Mesothelial cell of epicardium (in vitro differentiated cells): Measurements from ENCODE around the gene TBX15. TPM values are rescaled to one million over a fixed set of nuclear protein-coding genes. Genes with fewer than 3 reads are reported as not detected.

Experiments used
- DNase-seq, 2 experiments: peaks; one replicate each; pipeline ENCODE4 v3.0.0; 2021; ENCODE audit warnings: low spot score in 2 of 2; ENCODE audit not compliant: unreplicated experiment in 2 of 2
- H3K27ac Mint-ChIP-seq: 2 replicates; pipeline ENCODE4 v1.8.0; 2021; ENCODE audit warnings: mixed read lengths
- H3K27me3 Mint-ChIP-seq: 2 replicates; pipeline ENCODE4 v1.8.0; 2021; ENCODE audit warnings: low read depth, mixed read lengths
- H3K36me3 Mint-ChIP-seq: 2 replicates; pipeline ENCODE4 v1.8.0; 2021; ENCODE audit warnings: mixed read lengths
- H3K4me1 Mint-ChIP-seq: 2 replicates; pipeline ENCODE4 v1.8.0; 2021; ENCODE audit warnings: mixed read lengths
- H3K4me3 Mint-ChIP-seq: 2 replicates; pipeline ENCODE4 v1.8.0; 2021; ENCODE audit warnings: mild to moderate bottlenecking, moderate library complexity, mixed read lengths
- H3K9me3 Mint-ChIP-seq: 2 replicates; pipeline ENCODE4 v1.8.0; 2021; ENCODE audit warnings: mixed read lengths
- total RNA-seq: library from RNA; stranded (reverse); gene quantifications from 3 replicates; pipeline ENCODE4 v1.2.1, GENCODE V29; 2021
- TF ChIP-seq, protein P1 (sequence below): fragments of 200-600 bp; sonication (generic); IDR thresholded peaks from one replicate; pipeline ENCODE4 v1.5.0; 2021; ENCODE audit warnings: antibody characterized with exemption; ENCODE audit not compliant: unreplicated experiment

TBX15 gene
- total RNA-seq, 1 donor from 2014 or later, result not detected

DNA sequence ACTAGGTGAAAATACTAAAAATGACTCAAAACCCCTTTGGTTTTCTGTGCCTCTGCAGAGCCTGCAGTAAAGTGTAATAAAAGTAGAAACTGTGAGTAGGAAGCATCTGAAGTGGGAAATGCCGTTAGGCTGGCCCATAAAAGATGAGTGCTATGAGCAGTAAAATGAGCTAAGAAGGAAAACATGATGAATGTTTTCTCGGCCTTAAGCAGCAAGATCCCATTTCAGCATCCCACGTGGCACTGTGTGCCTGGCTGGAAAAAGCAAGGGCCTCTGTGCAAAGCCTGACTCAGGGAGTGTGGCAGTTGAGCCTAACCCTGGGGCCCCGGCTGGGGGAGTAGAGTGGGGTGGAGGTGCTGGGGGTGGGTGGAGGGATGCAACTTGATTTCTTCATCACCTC, 109.5 kb downstream of the TBX15 start:
- no peak for DNase-seq
- Mint-ChIP-seq H3K4me1 (no peaks in the 10 kb centered on the region), H3K9me3 (no peaks in the 10 kb centered on the region), H3K36me3 (no peaks in the 10 kb centered on the region), H3K27me3 (peaks cover 25% of the 10 kb centered on the region), H3K27ac (no peak overlapping the region), H3K4me3 (no peak overlapping the region)
- TF ChIP-seq, protein P1, sequence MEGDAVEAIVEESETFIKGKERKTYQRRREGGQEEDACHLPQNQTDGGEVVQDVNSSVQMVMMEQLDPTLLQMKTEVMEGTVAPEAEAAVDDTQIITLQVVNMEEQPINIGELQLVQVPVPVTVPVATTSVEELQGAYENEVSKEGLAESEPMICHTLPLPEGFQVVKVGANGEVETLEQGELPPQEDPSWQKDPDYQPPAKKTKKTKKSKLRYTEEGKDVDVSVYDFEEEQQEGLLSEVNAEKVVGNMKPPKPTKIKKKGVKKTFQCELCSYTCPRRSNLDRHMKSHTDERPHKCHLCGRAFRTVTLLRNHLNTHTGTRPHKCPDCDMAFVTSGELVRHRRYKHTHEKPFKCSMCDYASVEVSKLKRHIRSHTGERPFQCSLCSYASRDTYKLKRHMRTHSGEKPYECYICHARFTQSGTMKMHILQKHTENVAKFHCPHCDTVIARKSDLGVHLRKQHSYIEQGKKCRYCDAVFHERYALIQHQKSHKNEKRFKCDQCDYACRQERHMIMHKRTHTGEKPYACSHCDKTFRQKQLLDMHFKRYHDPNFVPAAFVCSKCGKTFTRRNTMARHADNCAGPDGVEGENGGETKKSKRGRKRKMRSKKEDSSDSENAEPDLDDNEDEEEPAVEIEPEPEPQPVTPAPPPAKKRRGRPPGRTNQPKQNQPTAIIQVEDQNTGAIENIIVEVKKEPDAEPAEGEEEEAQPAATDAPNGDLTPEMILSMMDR, result no peak

DNA sequence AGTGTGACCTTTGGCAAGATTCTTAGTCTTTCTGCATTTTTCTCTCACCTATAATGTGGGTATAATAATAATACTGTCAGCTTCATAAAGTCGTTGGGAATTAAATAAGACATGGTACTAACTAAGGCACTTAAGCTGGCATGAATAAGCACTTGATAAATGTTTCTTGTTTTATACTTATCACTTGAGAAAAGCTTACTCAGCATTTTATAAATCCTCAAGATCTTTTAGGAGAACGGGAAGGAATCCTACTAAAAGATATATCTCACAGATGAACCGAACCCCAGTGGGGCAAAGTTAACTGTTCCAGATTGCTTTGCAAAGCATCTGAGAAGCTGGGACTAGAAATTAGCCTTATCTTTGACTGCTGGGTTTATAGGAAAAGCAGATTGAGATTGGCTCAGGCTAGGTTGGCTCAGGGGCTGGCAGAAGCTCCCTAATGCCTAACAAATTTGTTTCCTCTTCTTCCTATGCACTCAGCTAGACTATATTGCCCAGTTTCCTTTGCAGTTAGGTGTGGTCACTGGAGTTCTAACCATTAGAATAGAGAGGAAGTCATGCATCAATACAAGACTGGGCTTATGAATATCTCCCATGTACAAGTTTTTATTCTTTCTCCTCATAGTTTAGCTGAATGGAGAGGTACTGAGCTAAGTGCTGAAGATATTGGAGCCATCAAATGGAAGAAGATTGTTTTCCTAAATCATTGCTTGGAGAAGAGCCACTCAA, 110.3 kb downstream of the TBX15 start:
- no peak overlapping the region for H3K4me3 Mint-ChIP-seq
- no peaks in the 10 kb centered on the region for H3K4me1 Mint-ChIP-seq
- no peak overlapping the region for H3K27ac Mint-ChIP-seq
- peaks cover 23% of the 10 kb centered on the region for H3K27me3 Mint-ChIP-seq
- no peaks in the 10 kb centered on the region for H3K9me3 Mint-ChIP-seq
- no peaks in the 10 kb centered on the region for H3K36me3 Mint-ChIP-seq
- no peak for DNase-seq
- TF ChIP-seq, protein P1, result no peak

DNA sequence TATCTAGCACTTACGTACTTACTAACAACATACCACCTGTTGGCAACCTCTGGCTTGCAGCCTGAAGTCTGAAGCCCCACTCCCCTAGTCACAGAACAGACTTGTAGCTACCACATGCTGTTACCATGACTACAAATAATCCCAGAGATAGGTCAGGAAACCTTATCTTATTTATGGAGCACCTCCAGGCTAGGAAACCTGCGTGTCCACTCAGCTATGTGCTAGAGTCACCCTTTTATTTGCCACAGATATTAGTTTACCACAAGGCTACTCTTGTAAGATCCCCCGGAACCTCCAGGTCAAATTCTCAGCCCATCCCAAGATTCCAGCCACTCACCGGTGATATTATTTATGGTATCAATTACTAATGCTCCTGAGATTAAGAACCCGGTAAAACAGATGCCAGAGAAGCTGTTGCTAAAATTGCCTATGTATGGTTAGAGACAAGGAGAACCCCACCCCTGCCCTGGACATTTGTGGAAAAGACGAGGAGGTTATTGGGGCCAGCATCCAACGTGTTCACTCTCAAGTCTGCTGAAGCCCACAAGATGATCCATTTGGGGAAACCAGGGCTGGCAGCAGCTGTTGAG, 116.5 kb downstream of the TBX15 start:
- peaks cover 11% of the 10 kb centered on the region for H3K27me3 Mint-ChIP-seq
- no peak overlapping the region for H3K27ac Mint-ChIP-seq
- no peak overlapping the region for H3K4me3 Mint-ChIP-seq
- H3K4me1 Mint-ChIP-seq, result peaks cover 4% of the 10 kb centered on the region
- H3K36me3 Mint-ChIP-seq, result no peaks in the 10 kb centered on the region
- DNase-seq, result no peak
- TF ChIP-seq, protein P1, result no peak
- H3K9me3 Mint-ChIP-seq, result no peaks in the 10 kb centered on the region

DNA sequence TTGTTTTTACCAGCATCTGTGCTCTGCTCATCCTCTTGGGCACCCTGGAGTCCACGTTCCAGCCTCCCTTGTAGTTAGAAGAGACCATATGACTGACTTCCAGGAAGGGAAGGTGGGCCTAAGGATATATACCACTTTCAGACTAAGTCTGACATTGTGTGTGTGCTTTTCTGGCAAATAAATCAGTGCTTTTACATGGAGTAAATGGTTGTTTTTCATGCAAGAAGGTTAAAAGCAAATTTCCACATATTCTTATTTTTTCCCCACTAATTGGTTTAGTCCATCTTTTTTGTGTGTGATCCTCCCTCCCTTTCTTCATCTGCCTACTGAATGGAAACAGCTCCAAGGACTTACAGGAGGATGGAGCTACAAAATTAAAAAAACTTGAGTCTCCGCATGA, 119.8 kb downstream of the TBX15 start:
- no peaks in the 10 kb centered on the region for H3K9me3 Mint-ChIP-seq

DNA sequence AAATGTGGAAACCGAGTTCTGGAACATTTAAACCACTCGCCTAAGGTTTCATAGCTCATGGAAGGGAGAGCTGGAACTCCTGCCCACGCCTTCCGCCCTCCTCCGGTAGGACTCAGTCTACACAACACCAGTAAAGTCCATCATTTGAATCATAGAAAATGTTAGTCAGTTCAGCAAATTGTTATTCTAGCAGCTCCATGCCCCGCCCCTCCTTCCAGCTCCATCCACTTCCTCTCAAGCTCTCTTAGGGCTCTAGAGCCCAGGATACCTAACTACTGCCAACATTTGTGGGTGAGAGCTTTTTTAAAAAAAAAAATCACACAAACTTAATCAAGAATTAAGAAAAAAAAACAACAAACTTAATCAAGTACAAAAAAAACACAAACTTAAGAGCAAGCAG, 121.8 kb downstream of the TBX15 start:
- Mint-ChIP-seq H3K4me1 (no peaks in the 10 kb centered on the region), H3K4me3 (no peak overlapping the region), H3K27ac (no peak overlapping the region), H3K36me3 (no peaks in the 10 kb centered on the region), H3K27me3 (peaks cover 11% of the 10 kb centered on the region), H3K9me3 (no peaks in the 10 kb centered on the region)
- TF ChIP-seq, protein P1, result no peak
- no peak for DNase-seq

More for the DNA sequence above, 119.8 kb downstream of the TBX15 start:
- Mint-ChIP-seq H3K4me3 (no peak overlapping the region), H3K27ac (no peak overlapping the region), H3K4me1 (peaks cover 4% of the 10 kb centered on the region), H3K36me3 (no peaks in the 10 kb centered on the region), H3K27me3 (peaks cover 11% of the 10 kb centered on the region)
- TF ChIP-seq, protein P1, result no peak
- DNase-seq, result no peak
